ENCODE measurements around the gene KCNK13. TPM values are rescaled to one million over a fixed set of nuclear protein-coding genes. Genes with fewer than 3 reads are reported as not detected.

Gene KCNK13
- total and polyA plus RNA-seq, 2 of the 13 experiments (the other 11 are each of a cell fraction or from before 2014, with no cell fraction given): 0.08 to 0.29 TPM

- Histone ChIP-seq H3K4me2 (ENCODE audit: low read depth, low read length) (no peak overlapping the region), H3K4me3 (replicated peaks in 1 of 3; ENCODE audit: insufficient read depth in 1 of 3, low read depth in 2 of 3, low read length in 3 of 3) (no peak overlapping the region), H3K27ac (ENCODE audit: extremely low read length, insufficient read depth, low read length) (no peak overlapping the region), H4K20me1 (ENCODE audit: insufficient read depth, low read length) (no peaks in the 10 kb centered on the region), H3K9me3 (ENCODE audit: low read length) (no peaks in the 10 kb centered on the region), H3K27me3 (ENCODE audit: control insufficient read depth in 1 of 2, insufficient read depth in 2 of 2, low read length in 2 of 2) (no peaks in the 10 kb centered on the region; a peak in 1 of 5 replicates), H3K4me1 (ENCODE audit: insufficient read depth, low read length) (no peaks in the 10 kb centered on the region), H2AFZ (ENCODE audit: low read length) (no peak overlapping the region), H3K9ac (ENCODE audit: insufficient read depth, low read depth, low read length) (no peak overlapping the region), H3K79me2 (ENCODE audit: insufficient read depth, low read length) (no peaks in the 10 kb centered on the region), H3K36me3 (replicated peaks in 1 of 2; ENCODE audit: control insufficient read depth in 1 of 2, insufficient read depth in 2 of 2, low read length in 2 of 2) (no peaks in the 10 kb centered on the region)
- ChIA-PET CTCF (ENCODE audit: low intra/inter-chr PET ratio, low total read pairs) (no interaction called here), POLR2A (no interaction called here)
- WGBS (ENCODE audit: low lambda C conversion rate): 58% methylated on average over 7 of the region's 7 CpGs
- no TSS peak for BruUV-seq (replicated peaks)
- ATAC-seq (no peak), DNase-seq (ENCODE audit: low spot score) (no peak), FAIRE-seq (no peak)
- intact Hi-C loops (cut with micrococcal nuclease; ENCODE audit: unreplicated experiment): no loop called here
- TF ChIP-seq NCOA1 (CRISPR knock-in tag; IDR thresholded peaks at IDR 0.05): no peak
- in situ Hi-C loops (cut with HindIII; ENCODE audit: extremely low pct_ligation_motif_present, low pct_unique_long_range_greater_than_20kb): no loop called here
Measured at GRCh38 chr14:90179357-90179756, 117.6 kb downstream of the KCNK13 start.

GRCh38 chr14:90179809-90180779 lies 118.3 kb downstream of the KCNK13 start:
- intact Hi-C loops (cut with micrococcal nuclease; ENCODE audit: unreplicated experiment) (no loop called here), in situ Hi-C loops (cut with HindIII; ENCODE audit: extremely low pct_ligation_motif_present, low pct_unique_long_range_greater_than_20kb) (no loop called here)
- Histone ChIP-seq H3K4me2 (ENCODE audit: low read depth, low read length) (no peak overlapping the region), H4K20me1 (ENCODE audit: insufficient read depth, low read length) (no peaks in the 10 kb centered on the region), H3K27ac (ENCODE audit: extremely low read length, insufficient read depth, low read length) (no peak overlapping the region), H3K9me3 (ENCODE audit: low read length) (no peaks in the 10 kb centered on the region), H3K27me3 (ENCODE audit: control insufficient read depth in 1 of 2, insufficient read depth in 2 of 2, low read length in 2 of 2) (peaks cover 0 to 3% of the 10 kb centered on the region in 2 experiments; a peak in 2 of 5 replicates), H3K4me3 (replicated peaks in 1 of 3; ENCODE audit: insufficient read depth in 1 of 3, low read depth in 2 of 3, low read length in 3 of 3) (no peak overlapping the region), H3K36me3 (replicated peaks in 1 of 2; ENCODE audit: control insufficient read depth in 1 of 2, insufficient read depth in 2 of 2, low read length in 2 of 2) (no peaks in the 10 kb centered on the region), H3K9ac (ENCODE audit: insufficient read depth, low read depth, low read length) (no peak overlapping the region), H2AFZ (ENCODE audit: low read length) (no peak overlapping the region), H3K79me2 (ENCODE audit: insufficient read depth, low read length) (no peaks in the 10 kb centered on the region), H3K4me1 (ENCODE audit: insufficient read depth, low read length) (no peaks in the 10 kb centered on the region)
- ATAC-seq (no peak), FAIRE-seq (no peak), DNase-seq (ENCODE audit: low spot score) (no peak)
- no TSS peak for BruUV-seq (replicated peaks)
- 9% methylated on average over 4 of the region's 4 CpGs for WGBS (ENCODE audit: low lambda C conversion rate)
- CTCF ChIA-PET (ENCODE audit: low intra/inter-chr PET ratio, low total read pairs): no interaction called here
- POLR2A ChIA-PET: no interaction called here
- TF ChIP-seq IRF2 (CRISPR knock-in tag; IDR thresholded peaks at IDR 0.05) (no peak), ZBTB4 (CRISPR knock-in tag; IDR thresholded peaks at IDR 0.05; ENCODE audit: borderline replicate concordance) (no peak), FUBP1 (CRISPR knock-in tag; IDR thresholded peaks at IDR 0.05; ENCODE audit: borderline replicate concordance) (no peak), ZNF543 (CRISPR knock-in tag; IDR thresholded peaks at IDR 0.05) (no peak), ZNF878 (CRISPR knock-in tag; IDR thresholded peaks at IDR 0.05) (no peak), NR2C2 (CRISPR knock-in tag; IDR thresholded peaks at IDR 0.05; ENCODE audit: borderline replicate concordance) (no peak), ZNF597 (CRISPR knock-in tag; IDR thresholded peaks at IDR 0.05) (no peak), EED (CRISPR knock-in tag; IDR thresholded peaks at IDR 0.05) (no peak), GATAD2A (CRISPR knock-in tag; IDR thresholded peaks at IDR 0.05) (no peak), MATR3 (CRISPR knock-in tag; IDR thresholded peaks at IDR 0.05) (no peak)

Measured in HepG2 (cell line).